DMS53 treated with DMSO at 0.1 percent for 48 hours (cell line): ENCODE results near the gene ILF3.

Experiments
- DNase-seq: peaks from one replicate; lab custom pipeline; 2025; ENCODE audit not compliant: unreplicated experiment; lab: John Stamatoyannopoulos, UW

The ILF3 gene

DNA sequence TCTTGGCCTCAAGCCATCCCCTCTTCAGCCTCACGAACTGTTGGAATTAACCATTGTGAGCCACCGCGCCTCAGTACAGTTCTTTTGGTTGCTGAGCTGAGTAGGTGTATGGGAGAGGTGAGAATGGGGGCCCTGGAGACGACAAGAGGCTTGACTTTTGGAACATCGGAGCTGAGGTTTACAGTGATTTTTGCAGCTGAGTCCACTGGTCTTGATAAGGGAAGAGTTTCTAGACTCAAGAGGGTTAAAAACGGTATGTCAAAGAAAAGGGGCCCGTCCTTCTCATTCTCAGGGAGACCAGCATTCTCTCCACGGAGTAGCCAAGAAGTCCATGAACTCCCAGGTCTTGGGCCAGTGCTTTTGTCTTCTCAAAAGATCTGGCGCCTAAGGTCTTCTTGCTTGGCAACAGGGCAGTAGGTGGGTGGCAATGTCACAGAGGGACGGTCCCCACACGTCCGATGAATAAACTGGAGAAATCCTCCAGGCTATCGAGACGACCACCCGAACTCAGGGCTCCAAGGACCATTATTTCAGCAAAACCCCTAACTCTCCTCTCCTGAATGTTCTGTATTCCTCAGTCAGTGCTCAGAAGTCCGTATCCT is 40.7 kb downstream of the ILF3 start:
- peak; percentile 17 for DNase-seq

DNA sequence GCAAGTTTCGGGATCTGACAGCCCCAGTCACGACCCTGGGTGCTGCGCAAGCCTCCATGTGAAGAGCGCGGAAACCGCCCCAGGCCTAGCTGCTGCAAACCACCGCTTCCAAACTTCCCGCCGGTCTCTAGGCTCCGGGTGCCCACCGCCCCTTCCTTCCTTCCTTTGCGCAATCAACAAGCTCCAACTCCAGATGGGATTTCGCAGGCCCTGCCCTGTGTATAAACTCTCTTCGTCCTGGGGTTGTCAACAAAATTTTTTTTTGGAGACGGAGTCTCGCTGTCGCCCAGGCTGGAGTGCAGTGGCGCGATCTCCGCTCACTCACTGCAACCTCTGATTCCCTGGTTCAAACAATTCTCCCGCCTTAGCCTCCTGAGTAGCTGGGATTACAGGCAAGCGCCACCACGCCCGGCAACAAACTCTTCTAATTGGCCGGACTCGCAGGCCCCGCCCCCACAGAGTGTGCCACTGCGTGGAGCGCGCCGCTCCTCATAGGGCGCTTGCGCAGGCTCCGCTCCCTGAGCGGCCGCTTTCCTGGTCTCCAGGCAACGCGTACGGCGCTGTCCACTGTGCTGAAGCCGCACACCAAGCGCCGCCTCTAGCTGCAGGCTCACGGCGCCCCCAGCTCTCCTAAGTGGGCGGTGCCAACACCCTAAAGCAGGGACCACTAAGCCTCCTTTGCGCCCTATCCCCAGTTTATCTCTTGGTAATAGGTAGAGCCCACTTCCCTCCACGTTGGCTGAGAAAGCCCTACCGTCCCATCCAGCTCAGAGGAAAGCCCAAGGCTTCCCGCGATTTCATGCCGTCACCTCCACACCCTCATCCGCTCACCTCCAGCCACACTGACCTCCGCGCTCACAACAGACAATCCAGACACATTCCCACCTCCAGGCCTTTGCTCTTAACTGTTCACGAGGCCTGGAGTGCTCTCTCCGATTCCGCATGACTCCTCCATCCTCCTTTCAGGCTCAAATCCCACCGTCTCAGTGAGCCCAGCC is 41.6 kb downstream of the ILF3 start:
- DNase-seq: peak; percentile 94

GRCh38 chr19:10699650-10700335 is 45.6 kb downstream of the ILF3 start:
- peak; percentile 33 for DNase-seq

DNA sequence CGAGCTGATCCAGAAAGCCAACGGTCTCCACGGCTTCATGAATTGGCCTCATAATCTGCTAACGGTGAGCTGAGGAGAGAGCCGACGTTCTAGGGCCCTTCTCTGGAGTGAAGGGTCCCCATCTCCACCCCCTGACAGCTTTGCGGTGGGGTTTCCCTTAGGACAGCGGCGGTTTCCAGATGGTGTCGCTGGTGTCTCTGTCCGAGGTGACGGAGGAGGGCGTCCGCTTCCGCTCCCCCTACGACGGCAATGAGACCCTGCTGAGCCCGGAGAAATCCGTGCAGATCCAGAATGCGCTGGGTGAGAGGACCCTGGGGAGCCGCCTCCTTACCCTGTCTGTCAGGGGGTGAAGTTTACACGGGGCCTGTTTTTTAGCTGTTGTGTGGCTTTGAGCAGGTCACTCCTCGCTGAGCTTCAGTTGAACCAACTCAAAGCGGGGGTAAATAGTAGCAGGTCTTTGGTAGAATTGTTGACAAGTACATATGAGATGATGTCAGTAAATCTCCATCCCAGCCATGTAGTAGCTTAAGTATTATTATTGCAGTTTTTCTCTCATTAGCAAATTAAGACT is 47.9 kb downstream of the ILF3 start:
- DNase-seq: peak; percentile 2

GRCh38 chr19:10706990-10707389 is 52.8 kb downstream of the ILF3 start:
- no peak for DNase-seq

GRCh38 chr19:10707440-10707839 is 53.3 kb downstream of the ILF3 start:
- no peak for DNase-seq

DNA sequence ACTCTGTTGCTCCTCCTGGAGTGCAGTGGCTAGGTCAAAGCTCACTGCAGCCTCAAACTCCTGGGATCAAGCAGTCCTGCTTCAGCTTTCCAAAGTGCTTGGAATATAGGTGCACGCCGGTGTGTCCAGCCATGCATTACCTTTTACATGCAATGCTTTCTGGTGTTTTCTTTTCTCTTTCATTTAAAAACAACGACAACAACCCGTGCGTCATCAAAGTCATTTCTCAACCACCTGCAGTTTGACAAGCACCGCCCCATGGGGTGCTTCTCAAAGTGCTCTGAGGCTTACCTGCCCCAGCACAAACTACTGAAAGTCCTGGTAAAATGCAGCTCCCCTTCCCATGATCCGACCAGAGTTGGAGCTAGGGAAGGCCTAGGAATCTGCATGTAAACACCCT is 54.1 kb downstream of the ILF3 start:
- no peak for DNase-seq

GRCh38 chr19:10712045-10712444 is 57.9 kb downstream of the ILF3 start:
- no peak for DNase-seq

DNA sequence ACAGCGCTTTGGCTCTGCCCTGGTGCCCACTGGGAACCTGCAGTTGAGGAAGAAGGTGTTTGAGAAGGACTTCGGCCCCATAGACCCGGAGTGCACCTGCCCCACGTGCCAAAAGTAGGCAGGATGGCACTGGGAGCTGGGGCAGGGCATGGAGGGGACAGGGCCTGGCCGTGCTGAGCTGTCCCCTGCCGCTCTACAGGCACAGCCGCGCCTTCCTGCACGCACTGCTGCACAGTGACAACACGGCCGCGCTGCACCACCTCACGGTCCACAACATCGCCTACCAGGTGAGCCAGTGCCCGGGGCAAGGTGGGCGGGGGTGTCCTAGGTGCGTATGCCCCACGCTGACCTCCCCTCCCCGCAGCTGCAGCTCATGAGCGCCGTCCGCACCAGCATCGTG is 58.6 kb downstream of the ILF3 start:
- no peak for DNase-seq

DNA sequence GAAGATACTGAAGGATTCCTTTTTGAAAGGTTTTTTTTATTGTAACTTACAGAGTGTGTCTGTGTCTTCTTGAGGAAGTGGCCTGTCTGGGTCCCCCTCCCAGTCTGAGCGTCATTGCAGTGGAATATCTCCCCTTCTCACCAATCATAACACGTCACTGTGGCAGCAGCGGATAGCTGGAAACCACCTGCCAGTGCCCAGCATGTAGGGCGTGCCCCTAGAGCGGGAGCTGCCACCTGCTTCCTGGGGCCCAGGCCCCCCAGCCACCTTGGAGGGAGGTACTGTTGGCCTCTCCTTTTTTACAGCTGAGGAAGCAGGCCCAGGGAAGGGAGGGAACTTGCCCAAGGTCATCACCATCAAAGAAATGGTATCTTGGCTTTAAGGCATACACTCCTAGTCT is 59.2 kb downstream of the ILF3 start:
- peak; percentile 3 for DNase-seq

- DNase-seq: no peak
Measured at GRCh38 chr19:10717054-10717355, 62.9 kb downstream of the ILF3 start.

GRCh38 chr19:10717356-10718204 is 63.4 kb downstream of the ILF3 start, which contains the start of gene DNM2:
Gene DNM2, plus strand, starts transcription at chr19:10718079. Its CDS starts 164 bp downstream, at chr19:10718243.
- peak; percentile 98 for DNase-seq

DNA sequence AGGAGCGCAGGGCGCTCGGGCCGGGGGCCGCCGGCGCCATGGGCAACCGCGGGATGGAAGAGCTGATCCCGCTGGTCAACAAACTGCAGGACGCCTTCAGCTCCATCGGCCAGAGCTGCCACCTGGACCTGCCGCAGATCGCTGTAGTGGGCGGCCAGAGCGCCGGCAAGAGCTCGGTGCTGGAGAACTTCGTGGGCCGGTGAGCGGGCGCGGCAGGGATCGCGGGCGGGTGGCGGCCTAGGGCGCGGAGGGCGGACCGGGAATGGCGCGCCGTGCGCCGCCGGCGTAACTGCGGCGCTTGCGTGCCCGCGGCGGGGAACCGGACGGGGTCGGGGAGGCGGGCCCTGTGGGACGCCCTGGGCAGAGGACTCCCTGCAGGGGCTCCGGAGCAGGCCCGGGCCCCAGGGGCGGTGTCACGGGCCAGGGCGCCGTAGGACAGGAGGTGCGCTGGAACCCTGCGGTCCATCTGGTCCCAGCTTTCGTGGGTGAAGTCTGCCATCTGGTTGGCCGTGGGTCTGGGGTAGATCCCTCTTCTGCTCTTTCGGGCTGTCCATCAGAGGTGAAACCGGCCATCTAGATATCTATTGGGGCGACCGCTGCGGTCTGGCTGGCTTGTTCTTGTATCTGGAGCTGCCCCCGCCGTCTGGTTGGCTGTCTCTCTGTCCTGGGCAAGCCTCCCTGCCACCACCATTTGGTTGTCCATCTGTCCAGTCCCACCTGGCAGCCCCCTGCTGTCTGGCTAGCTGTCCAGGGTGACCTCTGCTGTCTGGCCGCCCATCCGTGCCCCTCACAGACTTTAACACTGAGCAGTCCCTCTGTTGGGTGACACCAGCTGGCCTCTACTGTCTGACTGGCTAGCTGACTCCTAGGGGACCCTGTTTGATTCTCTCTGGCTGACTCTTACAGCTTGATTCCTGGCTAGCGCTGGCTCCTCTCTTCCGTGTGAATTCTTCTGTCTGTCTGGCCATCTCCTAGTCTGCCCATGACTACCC is 64.4 kb downstream of the ILF3 start:
- DNase-seq: no peak

DNA sequence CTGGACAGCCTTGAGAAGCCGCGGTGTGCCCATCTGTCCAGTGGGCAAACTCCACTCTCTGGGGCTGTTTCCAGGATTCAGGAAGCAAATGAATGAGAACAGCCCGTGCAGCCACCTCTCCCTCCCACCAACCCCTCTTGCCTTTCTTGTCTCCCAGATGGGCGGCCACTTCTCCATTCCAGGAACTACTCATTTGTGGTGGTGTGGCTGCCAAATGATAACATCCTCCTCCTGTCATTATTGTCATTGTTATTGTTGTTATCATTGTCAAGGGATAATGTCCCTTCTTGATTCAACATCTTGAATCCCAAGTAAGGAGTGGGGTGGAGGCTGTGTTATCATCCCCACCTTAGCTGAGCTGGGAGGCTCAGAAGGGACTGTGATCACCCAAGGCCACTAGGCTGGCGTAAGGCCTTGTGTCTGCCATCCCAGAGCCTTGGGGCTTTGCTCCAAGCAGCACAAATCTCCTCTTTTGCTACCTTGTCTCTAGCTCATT is 65.4 kb downstream of the ILF3 start:
- no peak for DNase-seq

- no peak for DNase-seq
Measured at GRCh38 chr19:10720607-10721125, 66.5 kb downstream of the ILF3 start.

GRCh38 chr19:10723591-10723990 is 69.4 kb downstream of the ILF3 start:
- no peak for DNase-seq

- DNase-seq: no peak
Measured at GRCh38 chr19:10724573-10725071, 70.5 kb downstream of the ILF3 start.

- no peak for DNase-seq
Measured at GRCh38 chr19:10725415-10725814, 71.3 kb downstream of the ILF3 start.

- DNase-seq: no peak
Measured at GRCh38 chr19:10726268-10726667, 72.1 kb downstream of the ILF3 start.
